Nucleus accumbens (tissue), 56 donors: ENCODE measurements around the gene TPPP.
A peak's percentile ranks its signal among the peaks of the same experiment; 100 is the strongest.
"Not testable (repeated sequence)": the region's sequence is repeated elsewhere in the genome, so short reads cannot be mapped to it uniquely, and the experiment has no call there.

Source experiments
- DNase-seq, 56 donors: peaks; one replicate each; lab custom pipeline; 2025; lab: John Stamatoyannopoulos, UW

TPPP gene

GRCh38 chr5:679166-679895 is 13.8 kb downstream of the TPPP start:
- DNase-seq = not testable (repeated sequence)

- not testable (repeated sequence) for DNase-seq
Measured at GRCh38 chr5:678521-678920, 14.6 kb downstream of the TPPP start.

GRCh38 chr5:677131-678101 is 15.7 kb downstream of the TPPP start:
- DNase-seq = no peak

GRCh38 chr5:676699-677076 is 16.5 kb downstream of the TPPP start:
- no peak for DNase-seq

- DNase-seq = no peak
Measured at GRCh38 chr5:675871-676698, 17.1 kb downstream of the TPPP start.

GRCh38 chr5:675111-675870 is 17.9 kb downstream of the TPPP start:
- no peak for DNase-seq

- peak in 22 of 56 donors; percentile 19 to 72 (median 40) for DNase-seq
Measured at GRCh38 chr5:674630-675011, 18.5 kb downstream of the TPPP start.

- peak in 1 of 56 donors; percentile 43 for DNase-seq
Measured at GRCh38 chr5:673831-674629, 19.1 kb downstream of the TPPP start.

- DNase-seq = no peak
Measured at GRCh38 chr5:673161-673830, 19.9 kb downstream of the TPPP start.

GRCh38 chr5:672329-673160 is 20.6 kb downstream of the TPPP start:
- peak in 43 of 56 donors; percentile 14 to 83 (median 45) for DNase-seq

- DNase-seq = peak in 53 of 56 donors; percentile 21 to 90 (median 71)
Measured at GRCh38 chr5:671459-672328, 21.5 kb downstream of the TPPP start.

GRCh38 chr5:670396-671270 is 22.5 kb downstream of the TPPP start:
- peak in 1 of 56 donors; percentile 50 for DNase-seq

GRCh38 chr5:669842-670395 is 23.2 kb downstream of the TPPP start:
- peak in 9 of 56 donors; percentile 64 to 89 (median 66) for DNase-seq

- peak in 55 of 56 donors; percentile 57 to 99 (median 92) for DNase-seq
Measured at GRCh38 chr5:669111-669841, 23.9 kb downstream of the TPPP start.
